Measurements from ENCODE around the gene LUZP4.
"Not testable (repeated sequence)": the region's sequence is repeated elsewhere in the genome, so short reads cannot be mapped to it uniquely, and the experiment has no call there.

The LUZP4 gene, protein sequence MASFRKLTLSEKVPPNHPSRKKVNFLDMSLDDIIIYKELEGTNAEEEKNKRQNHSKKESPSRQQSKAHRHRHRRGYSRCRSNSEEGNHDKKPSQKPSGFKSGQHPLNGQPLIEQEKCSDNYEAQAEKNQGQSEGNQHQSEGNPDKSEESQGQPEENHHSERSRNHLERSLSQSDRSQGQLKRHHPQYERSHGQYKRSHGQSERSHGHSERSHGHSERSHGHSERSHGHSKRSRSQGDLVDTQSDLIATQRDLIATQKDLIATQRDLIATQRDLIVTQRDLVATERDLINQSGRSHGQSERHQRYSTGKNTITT

DNA sequence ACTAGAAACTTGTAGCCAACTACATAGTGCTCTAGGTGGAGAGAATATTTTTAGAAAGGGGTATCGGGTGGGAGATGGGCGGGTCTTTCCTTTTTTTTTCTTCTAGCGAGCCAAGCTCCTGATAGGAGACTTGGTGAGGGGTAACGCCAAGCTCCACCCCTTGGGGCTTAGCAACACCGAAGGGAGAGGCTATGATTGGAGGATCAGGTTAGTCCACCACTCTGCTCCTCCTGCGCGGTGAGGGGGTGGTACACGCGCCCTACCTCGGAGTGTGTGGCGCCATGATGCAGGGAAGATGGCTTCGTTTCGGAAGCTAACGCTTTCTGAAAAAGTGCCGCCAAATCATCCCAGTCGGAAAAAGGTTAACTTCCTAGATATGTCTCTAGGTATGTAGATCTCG lies at the start of gene LUZP4:
Gene LUZP4 (plus strand): TSS at position 251 of the 400 bp plus-strand sequence. CDS start 45 bp downstream, at position 296.
- no peak for DNase-seq (ENCODE audit: low spot score)

DNA sequence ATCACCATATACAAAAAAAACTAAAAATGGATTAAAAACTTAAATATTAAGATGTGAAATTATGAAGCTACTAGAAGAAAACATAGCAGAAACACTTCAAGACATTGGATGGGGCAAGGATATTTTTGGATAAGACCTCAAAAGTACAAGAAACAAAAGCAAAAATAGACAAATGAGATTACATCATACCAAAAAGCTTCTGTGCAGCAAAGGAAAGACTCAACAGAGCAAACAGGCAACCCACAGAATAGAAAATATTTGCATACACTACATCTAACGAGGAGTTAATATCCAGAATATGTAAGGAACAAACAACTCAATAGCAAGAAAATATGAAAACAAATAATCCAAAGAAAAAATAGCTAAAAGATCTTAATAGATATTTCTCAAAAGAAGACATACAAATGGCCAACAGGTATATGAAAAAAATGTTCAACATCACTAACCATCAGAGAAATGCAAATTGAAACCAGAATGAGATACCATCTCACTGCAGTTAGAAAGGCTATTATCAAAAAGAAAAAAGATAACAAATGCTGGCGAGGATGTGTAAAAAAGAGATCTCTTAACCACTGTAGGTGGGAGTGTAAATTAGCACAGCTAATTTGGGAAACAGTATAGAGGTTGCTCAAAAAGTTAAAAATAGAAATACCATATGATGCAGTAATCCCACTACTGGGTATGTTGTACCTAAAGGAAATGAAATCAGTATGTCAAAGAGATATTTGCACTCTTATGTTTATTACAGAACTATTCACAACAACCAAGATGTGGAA lies 37.9 kb upstream of the LUZP4 start:
- no peak for DNase-seq (ENCODE audit: low spot score)

DNA sequence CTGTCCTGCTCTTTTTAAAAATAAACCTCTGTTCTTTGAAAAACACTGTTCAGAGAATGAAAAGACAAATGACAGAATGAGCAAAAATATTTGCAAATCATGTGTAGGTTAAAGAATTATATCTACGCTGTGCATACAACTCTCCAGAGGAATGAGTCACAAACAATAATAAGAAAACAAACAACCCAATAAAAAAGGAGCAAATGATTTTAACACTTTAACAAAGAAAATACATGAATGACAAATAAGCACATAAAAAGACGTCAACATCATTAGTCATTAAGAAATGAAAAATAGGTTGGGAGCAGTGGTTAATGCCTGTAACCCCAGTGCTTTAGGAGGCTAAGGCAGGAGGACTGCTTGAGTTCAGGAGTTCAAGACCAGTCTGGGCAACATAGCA lies 34.5 kb upstream of the LUZP4 start:
- no peak for DNase-seq (ENCODE audit: low spot score)

DNA sequence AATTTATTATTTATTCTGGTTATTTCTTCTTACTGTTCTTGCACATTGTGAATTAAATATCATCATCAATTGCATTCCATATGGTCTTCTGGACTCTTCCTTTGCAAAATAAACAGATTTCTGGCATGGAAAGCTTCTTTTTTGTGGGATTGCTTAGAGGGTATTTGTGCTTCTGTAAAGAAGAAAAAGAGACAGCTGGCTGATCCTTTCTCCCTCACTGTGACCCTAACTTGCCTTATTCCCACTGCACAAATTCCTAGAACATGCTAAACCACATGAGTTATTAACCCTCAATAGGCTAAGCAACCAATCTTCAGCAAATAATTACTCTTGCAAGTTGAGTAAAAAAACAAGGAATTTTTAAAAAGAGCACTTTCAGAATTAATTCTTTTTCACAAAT lies 31.8 kb upstream of the LUZP4 start:
- DNase-seq (ENCODE audit: low spot score) = no peak

DNA sequence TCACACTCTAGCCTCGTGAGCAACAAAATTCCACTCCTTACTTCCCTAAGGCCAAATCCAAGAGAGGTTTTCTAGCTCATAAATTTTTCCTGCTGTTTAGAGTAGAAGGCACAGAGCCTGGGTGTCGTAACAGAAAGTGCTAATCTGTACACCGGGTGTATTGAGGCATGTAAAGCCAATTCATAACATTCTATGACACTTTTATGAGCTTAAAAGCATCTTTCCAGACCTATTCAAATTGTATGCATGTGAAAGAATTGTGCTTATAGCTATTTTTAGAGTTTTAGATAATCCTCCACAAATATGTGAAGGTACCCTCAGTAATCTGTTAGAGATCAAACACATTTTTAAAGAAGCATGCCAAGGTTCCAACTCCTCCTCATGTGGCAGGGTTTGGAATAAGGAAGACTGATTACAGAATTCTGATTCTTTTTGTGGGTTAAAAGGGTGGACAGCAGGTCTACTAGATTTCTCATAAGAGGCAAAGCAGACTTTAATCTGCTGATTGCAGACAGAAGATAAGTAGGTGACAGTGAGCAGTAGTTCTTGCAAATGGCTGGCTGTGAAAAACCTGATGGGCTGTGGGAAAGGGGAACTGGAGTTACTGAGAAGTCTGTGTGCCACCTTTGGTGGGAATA lies 30.2 kb upstream of the LUZP4 start:
- DNase-seq (ENCODE audit: low spot score) = no peak

DNA sequence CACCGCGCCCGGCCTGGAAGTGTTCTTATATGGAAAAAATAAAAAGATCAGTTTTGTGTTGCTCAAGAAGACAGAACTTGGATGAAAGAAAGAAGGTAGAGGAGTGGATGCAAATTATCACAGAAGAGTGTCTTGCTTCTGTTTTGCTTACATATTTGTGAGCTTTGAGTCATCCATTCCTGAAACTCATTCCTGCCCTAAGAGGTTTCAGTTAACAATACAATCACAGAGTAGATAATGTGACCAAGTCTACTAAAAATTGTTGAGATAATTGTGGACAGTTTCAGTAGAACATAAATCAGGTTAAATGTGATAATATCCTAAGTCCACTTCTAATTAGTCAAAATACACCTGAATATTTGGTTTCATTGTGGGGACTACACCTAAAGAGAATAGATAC lies 29.2 kb upstream of the LUZP4 start:
- DNase-seq (ENCODE audit: low spot score) = no peak

DNA sequence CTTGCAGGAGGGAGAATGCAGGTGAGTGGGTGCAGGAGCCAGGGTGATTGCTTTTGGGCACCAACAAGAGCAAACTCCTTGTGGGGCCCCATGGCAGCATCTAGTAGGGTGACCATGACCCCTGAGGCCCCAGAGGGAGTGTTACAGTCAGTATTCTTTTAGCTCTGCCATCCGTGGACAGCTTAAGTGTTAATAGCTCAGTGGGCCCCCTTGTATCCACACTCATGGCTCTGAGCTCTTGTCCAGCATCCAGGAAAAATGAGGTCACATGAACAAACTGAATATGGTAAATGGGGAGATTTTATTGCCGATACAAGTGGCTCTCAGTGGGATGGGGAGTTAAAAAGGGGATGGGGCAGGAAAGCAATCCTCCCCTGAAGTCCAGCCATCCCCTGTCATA lies 28.4 kb upstream of the LUZP4 start:
- DNase-seq (ENCODE audit: low spot score) = no peak

DNA sequence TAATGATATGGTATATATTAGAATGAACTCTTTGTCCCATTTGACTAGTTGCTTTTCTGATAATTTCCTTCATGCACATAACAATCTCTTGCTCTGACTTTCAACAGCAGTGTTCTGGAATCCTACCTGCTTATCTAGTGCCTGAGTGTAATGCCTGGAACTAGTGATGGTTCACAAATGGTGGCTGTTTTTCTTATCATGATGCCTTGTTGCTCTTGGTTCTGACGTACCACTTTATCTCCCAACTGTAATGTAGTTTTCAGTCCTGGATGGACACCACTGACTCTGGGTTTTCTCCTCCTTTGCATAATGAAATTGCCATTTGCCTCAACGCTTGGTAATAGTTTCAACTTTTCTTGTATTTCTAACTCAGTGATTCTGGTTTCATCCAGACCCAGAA lies 25.5 kb upstream of the LUZP4 start:
- DNase-seq (ENCODE audit: low spot score) = no peak

DNA sequence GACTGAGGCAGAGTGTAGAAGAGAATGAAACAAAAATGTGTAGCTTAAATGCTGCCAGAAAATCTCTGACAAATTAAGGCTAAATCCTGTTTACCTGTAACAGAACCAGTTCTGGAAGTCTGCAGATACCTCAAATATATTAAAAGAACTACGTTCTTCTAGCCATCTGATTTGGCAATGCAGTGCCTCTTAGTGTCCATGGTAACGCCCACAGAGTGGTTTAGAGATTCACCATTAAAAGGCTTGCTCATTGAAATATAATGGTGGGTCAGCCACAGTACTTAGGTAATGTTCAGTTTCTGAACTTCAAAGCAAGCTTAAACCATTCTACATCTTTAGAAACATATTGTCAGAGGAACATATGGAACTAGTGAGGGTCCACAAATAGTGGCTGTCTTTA lies 23.2 kb upstream of the LUZP4 start:
- no peak for DNase-seq (ENCODE audit: low spot score)

DNA sequence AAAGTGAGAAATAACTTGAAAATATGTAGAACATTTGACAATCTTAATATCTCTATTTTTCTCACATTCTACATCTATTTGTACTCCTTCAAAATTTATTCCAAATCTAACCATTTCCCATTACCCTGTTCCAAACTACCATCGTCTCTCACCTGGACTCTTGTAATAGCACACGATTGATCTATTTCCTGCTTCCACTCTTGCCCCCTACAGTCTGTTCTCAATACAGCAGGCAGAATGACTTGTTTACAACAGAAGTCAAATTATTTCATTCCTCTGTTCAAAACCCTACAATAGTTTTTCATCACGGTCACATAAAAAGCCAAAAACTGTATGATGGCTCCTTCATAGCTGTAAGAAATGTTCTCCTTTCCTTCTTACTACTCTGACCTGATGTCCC lies 21.1 kb upstream of the LUZP4 start:
- no peak for DNase-seq (ENCODE audit: low spot score)

DNA sequence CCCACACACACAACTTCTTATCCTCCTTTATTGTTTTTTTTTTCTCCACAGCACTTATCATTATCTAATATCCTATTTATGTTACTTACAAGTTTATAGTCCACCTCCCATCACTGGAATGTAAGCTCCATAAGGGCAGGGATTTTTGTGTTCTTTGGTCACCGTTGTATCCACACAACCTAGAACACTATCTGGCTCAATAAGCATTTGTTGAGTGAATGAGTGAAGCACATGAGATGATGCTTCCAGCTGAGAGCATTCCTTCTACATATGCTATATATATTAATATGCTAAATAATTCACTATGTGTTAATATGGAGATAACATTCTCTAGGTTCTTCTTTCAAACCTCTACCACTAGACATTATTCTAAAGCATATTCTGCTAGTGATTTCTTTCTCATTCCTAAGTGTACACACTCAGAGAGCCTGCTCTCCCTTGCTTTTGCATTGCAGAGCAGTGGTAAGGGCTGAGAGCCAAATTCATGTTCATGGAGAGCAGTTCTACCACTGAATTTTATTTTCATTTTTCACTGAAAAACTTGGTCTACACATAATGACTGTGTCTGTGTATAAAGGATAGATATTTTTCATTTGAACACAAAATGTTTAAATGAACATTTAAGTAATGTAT lies 20.3 kb upstream of the LUZP4 start:
- DNase-seq (ENCODE audit: low spot score) = no peak

DNA sequence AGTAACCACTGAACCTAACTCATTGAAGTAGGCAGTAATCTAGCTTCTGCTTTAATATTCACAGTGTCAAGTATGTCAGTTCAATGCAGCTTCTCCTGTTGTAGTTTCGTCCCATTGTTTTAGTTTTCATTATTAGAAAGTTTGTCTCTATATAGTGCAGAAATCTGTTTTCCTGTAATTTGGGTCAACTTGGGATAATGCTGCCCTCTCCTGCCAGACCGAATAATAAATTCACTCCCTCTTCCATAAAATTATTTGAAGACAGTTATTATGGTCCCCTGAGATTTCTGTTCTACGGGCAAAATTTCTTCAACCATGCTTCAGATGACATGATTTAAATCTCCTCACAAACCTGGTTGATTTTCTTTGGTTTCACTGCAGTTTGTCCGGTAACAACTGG lies 4.6 kb upstream of the LUZP4 start:
- DNase-seq (ENCODE audit: low spot score) = no peak

DNA sequence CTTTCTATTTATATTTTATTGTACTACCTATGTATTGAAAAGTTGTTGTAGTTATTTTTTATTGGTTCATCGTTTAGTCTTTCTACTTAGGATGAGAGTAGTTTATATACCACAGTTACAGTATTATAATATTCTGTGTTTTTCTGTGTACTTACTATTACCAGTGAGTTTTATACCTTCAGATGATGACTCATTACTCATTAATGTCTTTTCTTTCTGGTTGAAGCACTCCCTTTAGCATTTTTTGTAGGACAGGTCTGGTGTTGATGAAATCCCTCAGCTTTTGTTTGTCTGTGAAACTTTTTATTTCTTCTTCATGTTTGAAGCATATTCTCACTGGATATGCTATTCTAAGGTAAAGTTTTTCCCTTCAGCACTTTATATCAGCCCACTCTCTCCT lies 7.7 kb downstream of the LUZP4 start:
- DNase-seq (ENCODE audit: low spot score) = no peak

DNA sequence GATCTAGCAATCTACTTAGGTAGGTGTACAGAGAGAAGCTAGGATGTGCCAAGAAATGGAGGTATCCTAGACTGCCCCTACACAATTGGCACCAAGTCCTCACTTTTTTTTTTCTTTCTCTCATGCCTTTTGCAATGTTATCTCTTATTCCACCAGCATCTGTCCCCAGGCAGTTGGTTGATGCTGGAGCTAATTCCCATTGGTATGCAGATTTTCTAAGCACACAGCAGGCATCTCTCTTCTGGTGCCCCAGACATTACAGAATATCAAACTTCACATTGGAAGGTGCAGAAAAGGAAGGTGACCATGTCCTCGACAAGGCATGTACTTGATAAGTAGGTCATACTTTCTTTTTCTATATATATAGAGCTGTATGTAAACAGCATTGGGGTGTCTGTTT lies 21.6 kb downstream of the LUZP4 start:
- DNase-seq (ENCODE audit: low spot score) = no peak

DNA sequence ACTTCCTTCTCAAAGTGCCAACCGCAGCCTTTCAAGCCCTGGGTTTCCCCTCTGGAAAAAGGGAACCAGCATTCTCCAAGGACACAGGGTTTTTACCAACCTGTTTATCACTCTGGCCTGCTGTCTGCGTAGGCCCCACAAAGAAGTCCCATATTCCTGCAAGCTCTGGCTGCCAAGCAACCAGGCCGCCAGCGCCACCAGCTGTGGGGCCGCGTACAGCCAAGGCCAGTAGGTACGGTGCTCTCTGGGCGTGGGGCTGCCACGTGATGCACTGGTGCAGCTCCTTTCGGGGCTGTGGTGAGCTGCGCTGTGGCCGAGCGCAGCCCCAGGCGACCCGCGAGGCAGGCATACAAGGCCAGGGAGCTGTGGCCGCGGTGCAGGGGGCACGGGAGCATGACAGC lies 22.1 kb downstream of the LUZP4 start:
- DNase-seq (ENCODE audit: low spot score) = no peak

DNA sequence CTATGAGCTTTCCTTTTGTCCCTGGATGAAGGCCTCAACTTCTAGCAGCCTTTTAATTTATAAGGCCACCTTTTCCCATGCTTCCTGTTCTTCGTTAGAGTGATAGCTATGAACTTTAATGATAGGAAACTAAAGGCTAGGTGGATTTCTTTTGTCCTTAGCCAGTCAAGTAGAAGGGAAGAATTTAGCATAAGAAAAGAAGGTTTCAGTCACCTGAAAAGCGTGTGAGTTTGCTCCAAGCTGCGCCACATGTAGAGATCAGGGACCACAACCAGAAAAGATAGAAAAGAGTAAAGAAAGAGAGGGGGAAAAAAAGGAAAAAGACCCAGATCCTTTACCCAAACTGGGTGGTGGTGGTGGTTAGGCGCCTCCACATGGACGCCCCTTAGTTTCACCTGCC lies 28.6 kb downstream of the LUZP4 start:
- no peak for DNase-seq (ENCODE audit: low spot score)

DNA sequence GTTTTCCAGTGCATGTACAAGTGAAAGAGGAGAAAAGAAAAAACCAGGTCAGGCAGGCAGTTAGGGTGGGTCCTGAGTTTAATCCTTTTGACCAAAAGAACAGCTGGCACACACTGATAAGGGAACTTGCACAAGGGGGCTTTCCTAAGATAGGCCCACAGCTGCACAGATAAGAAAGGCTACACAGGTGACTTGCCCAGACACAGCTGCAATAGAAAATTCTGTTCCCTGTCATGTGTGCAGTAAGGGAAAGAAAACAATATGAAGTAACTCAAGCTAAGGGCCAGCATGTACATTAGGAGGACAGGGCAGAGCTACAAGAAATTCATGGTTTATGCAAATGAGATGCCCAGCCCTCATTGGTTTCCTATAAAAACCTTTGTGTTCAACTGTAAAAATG lies 32.9 kb downstream of the LUZP4 start:
- DNase-seq (ENCODE audit: low spot score) = no peak

DNA sequence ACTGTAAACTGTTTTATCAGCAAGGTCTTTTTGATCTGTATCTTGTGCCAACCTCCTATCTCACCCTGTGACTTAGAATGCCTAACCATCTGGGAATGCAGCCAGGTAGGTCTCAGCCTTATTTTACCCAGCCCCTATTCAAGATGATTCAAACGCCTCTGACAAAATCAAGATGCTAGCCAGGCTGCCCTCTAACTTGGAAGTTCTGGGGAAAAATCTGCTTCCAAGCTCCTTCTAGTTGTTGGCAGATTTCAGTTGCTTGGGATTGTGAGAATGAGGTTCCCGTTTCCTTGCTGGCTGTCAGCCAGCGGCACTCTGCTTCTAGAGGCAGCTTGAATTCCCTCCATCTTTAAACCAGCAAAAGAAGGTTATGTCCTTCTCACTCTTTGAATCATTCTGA lies 34.7 kb downstream of the LUZP4 start:
- DNase-seq (ENCODE audit: low spot score) = no peak

DNA sequence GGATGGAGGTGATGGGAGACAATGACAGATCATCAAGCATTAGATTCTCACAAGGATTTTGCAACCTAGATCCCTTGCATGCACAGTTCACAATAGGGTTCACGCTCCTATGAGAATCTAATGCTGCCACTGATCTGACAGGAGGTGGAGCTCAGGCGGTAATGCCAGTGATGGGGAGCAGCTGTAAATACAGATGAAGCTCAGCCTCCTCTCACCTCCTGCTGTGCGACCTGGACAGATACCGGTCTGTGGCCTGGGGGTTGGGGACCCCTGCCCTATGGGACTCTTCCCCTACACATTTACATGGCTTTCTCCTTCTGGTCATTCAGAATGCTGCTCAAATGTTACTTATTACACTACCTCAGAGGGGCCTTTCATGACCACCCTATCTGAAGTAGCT lies 39.8 kb downstream of the LUZP4 start:
- DNase-seq (ENCODE audit: low spot score) = not testable (repeated sequence)

DNA sequence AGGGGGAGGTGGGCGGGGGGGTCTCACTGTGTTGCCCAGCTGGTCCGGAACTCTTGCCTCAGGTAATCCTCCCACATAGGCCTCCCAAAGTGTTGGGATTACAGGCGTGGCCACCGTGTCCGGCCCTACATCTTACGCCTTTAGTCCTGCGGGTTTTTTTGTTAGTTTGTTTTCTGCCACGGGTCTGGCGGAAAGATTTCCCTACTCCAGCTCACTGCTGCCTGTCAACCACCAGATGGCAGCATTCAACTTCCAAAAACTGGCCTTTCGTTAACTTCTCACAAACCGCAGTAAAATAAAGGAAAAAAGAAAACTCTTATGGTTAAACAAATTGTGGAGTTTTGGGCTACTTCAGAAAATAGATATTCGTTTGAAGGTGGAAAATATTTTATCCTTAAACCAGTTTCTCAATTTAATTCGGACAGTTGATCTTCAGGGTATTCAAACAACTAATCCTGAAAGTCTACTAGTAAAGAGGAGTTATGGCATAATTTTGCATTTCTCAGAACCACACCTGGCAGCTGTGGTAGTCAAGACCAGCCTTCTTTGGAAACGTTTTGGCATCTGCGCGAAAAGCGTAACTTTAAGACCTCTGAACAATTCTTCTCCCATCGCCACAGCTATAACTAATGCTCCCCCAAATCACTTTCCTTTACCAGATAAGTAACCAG lies 41.1 kb downstream of the LUZP4 start:
- peak; percentile 0 for DNase-seq (ENCODE audit: low spot score)

DNA sequence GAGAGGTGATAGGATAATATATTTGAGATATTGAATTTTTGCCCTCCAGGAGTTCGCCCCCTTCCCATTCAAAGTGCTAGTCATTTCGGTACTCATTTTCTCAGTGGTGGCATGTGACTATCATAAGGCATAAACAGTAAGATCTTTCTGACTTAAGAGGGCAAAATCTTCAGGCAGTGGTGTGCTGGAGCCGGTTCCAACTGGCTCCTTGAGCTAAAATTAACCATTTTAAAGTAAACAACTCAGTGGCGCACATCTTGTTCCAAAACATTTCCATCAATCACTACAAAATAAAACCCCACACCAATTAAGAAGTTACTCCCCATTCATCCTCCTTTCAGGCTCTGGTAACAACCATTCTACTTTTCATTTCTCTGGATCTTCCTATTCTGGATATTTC lies 43.3 kb downstream of the LUZP4 start:
- no peak for DNase-seq (ENCODE audit: low spot score)

DNA sequence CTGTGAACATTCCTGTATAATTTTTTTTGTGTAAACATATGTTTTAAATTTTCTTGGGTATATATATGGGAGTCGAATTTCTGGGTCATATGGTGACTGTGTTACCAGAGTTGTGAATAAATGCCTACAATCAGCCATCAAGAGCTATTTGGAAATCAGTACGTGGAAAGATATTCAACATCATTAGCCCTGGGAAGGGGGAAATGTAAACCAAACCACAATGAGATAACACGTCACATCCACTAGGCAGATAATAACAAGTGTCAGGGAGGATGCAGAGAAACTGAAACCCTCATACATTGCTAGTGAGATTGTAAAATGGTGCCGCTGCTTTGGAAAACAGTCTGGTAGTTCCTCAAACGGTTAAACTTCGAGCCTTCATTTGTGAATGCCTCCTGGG lies 43.9 kb downstream of the LUZP4 start:
- DNase-seq (ENCODE audit: low spot score) = no peak

Measured in CD4-positive, alpha-beta T cell treated with Interleukin-2 at 100 ng/mL for 4 hours (primary cell).